PC-9 (cell line): ENCODE data around the gene TSHZ2. TPM values are rescaled to one million over a fixed set of nuclear protein-coding genes. Genes with fewer than 3 reads are reported as not detected.

ENCODE experiments used
- BruUV-seq: library from RNA; stranded (reverse); fragments of 400-500 nt; replicated peaks from 2 replicates; lab custom pipeline; 2021; lab: Mats Ljungman, UMichigan
- CTCF ChIA-PET: fragments of 300-600 bp; sonication (Branson Sonifier 250); formaldehyde crosslinking; loops from one replicate; lab custom pipeline; 2022; ENCODE audit warnings: antibody characterized with exemption; lab: Charles Lee
- POLR2A ChIA-PET: fragments of 300-600 bp; sonication (Branson Sonifier 250); formaldehyde crosslinking; loops from one replicate; lab custom pipeline; 2022; ENCODE audit warnings: antibody characterized with exemption; ENCODE audit not compliant: unreplicated experiment; lab: Charles Lee
- DNase-seq, 2 experiments: peaks; one replicate each; pipeline versions ENCODE4 v3.0.0 to v3.0.0-alpha.2; 2015 to 2022; ENCODE audit warnings: mixed read lengths in 1 of 2
- H2AFZ ChIP-seq: fragments of 200-600 bp; sonication (generic); 2 replicates; pipeline ENCODE4 v1.8.1; 2017; ENCODE audit warnings: antibody characterized with exemption
- H3F3A ChIP-seq: fragments of 200-600 bp; sonication (generic); 2 replicates; pipeline ENCODE4 v1.8.1; 2017; ENCODE audit warnings: antibody characterized with exemption, mild to moderate bottlenecking, low read depth; ENCODE audit not compliant: insufficient read depth
- H3K27ac ChIP-seq: fragments of 200-600 bp; sonication (generic); 2 replicates; pipeline ENCODE4 v1.6.1; 2016; ENCODE audit warnings: mixed run types
- H3K27me3 ChIP-seq: fragments of 200-600 bp; sonication (generic); 2 replicates; pipeline ENCODE4 v1.6.1; 2016; ENCODE audit warnings: low read depth, mixed run types; ENCODE audit not compliant: insufficient read depth
- H3K36me3 ChIP-seq: fragments of 200-600 bp; sonication (generic); 2 replicates; pipeline ENCODE4 v1.6.1; 2016; ENCODE audit warnings: low read depth, mixed run types
- H3K4me1 ChIP-seq: fragments of 200-600 bp; sonication (generic); replicated peaks from 2 replicates; pipeline ENCODE4 v1.6.1; 2016; ENCODE audit warnings: mixed run types; ENCODE audit not compliant: insufficient read depth
- H3K4me2 ChIP-seq: fragments of 200-600 bp; sonication (generic); 2 replicates; pipeline ENCODE4 v1.6.1; 2017; ENCODE audit warnings: mixed run types
- H3K4me3 ChIP-seq: fragments of 200-600 bp; sonication (generic); 2 replicates; pipeline ENCODE4 v1.6.1; 2016; ENCODE audit warnings: mixed run types
- H3K79me2 ChIP-seq: fragments of 200-600 bp; sonication (generic); 2 replicates; pipeline ENCODE4 v1.6.1; 2017; ENCODE audit warnings: low read depth, mixed run types
- H3K9me2 ChIP-seq: fragments of 200-600 bp; sonication (generic); 2 replicates; pipeline ENCODE4 v1.8.1; 2017; ENCODE audit warnings: mild to moderate bottlenecking; ENCODE audit not compliant: insufficient read depth
- H3K9me3 ChIP-seq: fragments of 200-600 bp; sonication (generic); 2 replicates; pipeline ENCODE4 v1.8.1; 2016; ENCODE audit warnings: low read depth; ENCODE audit not compliant: insufficient read depth
- H4K20me1 ChIP-seq: fragments of 200-600 bp; sonication (generic); 2 replicates; pipeline ENCODE4 v1.8.1; 2017; ENCODE audit not compliant: insufficient read depth
- CTCF ChIP-seq: fragments of 200-600 bp; sonication (generic); conservative IDR thresholded peaks from 2 replicates; pipeline ENCODE4 v1.6.1; 2017; ENCODE audit warnings: mixed run types, antibody characterized with exemption, mild to moderate bottlenecking, moderate library complexity
- EZH2 ChIP-seq: fragments of 200-600 bp; sonication (generic); IDR thresholded peaks from 2 replicates; pipeline ENCODE4 v1.8.0; 2017; ENCODE audit warnings: antibody characterized with exemption, low read depth
- intact Hi-C: fragments of 100-400 bp; cut with micrococcal nuclease; formaldehyde crosslinking; loops from one replicate; pipeline ENCODE4 v1.10.0; 2022; ENCODE audit not compliant: unreplicated experiment
- total RNA-seq: library from RNA; stranded (reverse); gene quantifications from 2 replicates; pipeline ENCODE4 v1.2.3, GENCODE V29; 2021

Gene TSHZ2
- total RNA-seq, 1 experiment from 2014 or later: not detected

- Histone ChIP-seq H3K4me3 (no peak overlapping the region), H3K9me2 (no peaks in the 10 kb centered on the region), H3F3A (no peaks in the 10 kb centered on the region), H3K27me3 (peaks cover 86% of the 10 kb centered on the region), H4K20me1 (no peaks in the 10 kb centered on the region), H3K79me2 (no peaks in the 10 kb centered on the region), H3K9me3 (no peaks in the 10 kb centered on the region; the same call in 1 of the 2 replicates), H3K27ac (no peak overlapping the region), H3K4me2 (no peak overlapping the region), H2AFZ (no peak overlapping the region), H3K4me1 (no peaks in the 10 kb centered on the region), H3K36me3 (no peaks in the 10 kb centered on the region)
- intact Hi-C loops: no loop called here
- BruUV-seq: no TSS peak
- ChIA-PET CTCF (no interaction called here), POLR2A (no interaction called here)
- no peak for DNase-seq
- TF ChIP-seq EZH2 (no peak), CTCF (no peak)
These were observed 372.7 kb downstream of the TSHZ2 start for GRCh38 chr20:53344891-53345290.

GRCh38 chr20:53345536-53346334 is 373.6 kb downstream of the TSHZ2 start:
- no TSS peak for BruUV-seq
- H3K27ac ChIP-seq: no peak overlapping the region
- CTCF ChIA-PET: no interaction called here
- POLR2A ChIA-PET: no interaction called here
- no peaks in the 10 kb centered on the region for H3K79me2 ChIP-seq
- H3K4me1 ChIP-seq: no peaks in the 10 kb centered on the region
- no peaks in the 10 kb centered on the region for H4K20me1 ChIP-seq
- H3K36me3 ChIP-seq: no peaks in the 10 kb centered on the region
- no peaks in the 10 kb centered on the region for H3F3A ChIP-seq
- no peaks in the 10 kb centered on the region for H3K9me2 ChIP-seq
- no peak overlapping the region for H2AFZ ChIP-seq
- no peaks in the 10 kb centered on the region; the same call in 1 of the 2 replicates for H3K9me3 ChIP-seq
- no peak overlapping the region for H3K4me2 ChIP-seq
- intact Hi-C loops: no loop called here
- no peak overlapping the region for H3K4me3 ChIP-seq
- TF ChIP-seq EZH2: no peak
- no peak for TF ChIP-seq CTCF
- H3K27me3 ChIP-seq: peaks cover 80% of the 10 kb centered on the region
- no peak for DNase-seq

- ChIA-PET POLR2A (no interaction called here), CTCF (no interaction called here)
- no peaks in the 10 kb centered on the region for H3K9me2 ChIP-seq
- no peak overlapping the region for H2AFZ ChIP-seq
- no peak for DNase-seq
- no TSS peak for BruUV-seq
- no peaks in the 10 kb centered on the region; the same call in 1 of the 2 replicates for H3K9me3 ChIP-seq
- H3K79me2 ChIP-seq: no peaks in the 10 kb centered on the region
- TF ChIP-seq CTCF (no peak), EZH2 (no peak)
- no peaks in the 10 kb centered on the region for H4K20me1 ChIP-seq
- no peak overlapping the region for H3K27ac ChIP-seq
- H3K4me3 ChIP-seq: no peak overlapping the region
- no peaks in the 10 kb centered on the region for H3K36me3 ChIP-seq
- H3K27me3 ChIP-seq: peaks cover 74% of the 10 kb centered on the region
- H3K4me1 ChIP-seq: no peaks in the 10 kb centered on the region
- intact Hi-C loops: no loop called here
- H3F3A ChIP-seq: no peaks in the 10 kb centered on the region
- no peak overlapping the region for H3K4me2 ChIP-seq
These were observed 374.1 kb downstream of the TSHZ2 start for GRCh38 chr20:53346335-53346648.
